Vagina (tissue), 2 donors: ENCODE data around the gene MAP1LC3B. TPM values are rescaled to one million over a fixed set of nuclear protein-coding genes. Genes with fewer than 3 reads are reported as not detected.

ENCODE experiments used
- DNase-seq, 2 donors: peaks; one replicate each; pipeline ENCODE4 v3.0.0-alpha.2; 2017; ENCODE audit errors: extremely low spot score in 2 of 2
- H3K27ac ChIP-seq: fragments of 200-600 bp; sonication (generic); one replicate; pipeline ENCODE4 v1.5.1; 2019
- H3K27me3 ChIP-seq: fragments of 200-600 bp; sonication (generic); one replicate; pipeline ENCODE4 v1.5.1; 2019
- H3K36me3 ChIP-seq, 2 donors: fragments of 200-600 bp; sonication (generic); one replicate each; pipeline ENCODE4 v1.5.1; 2017 to 2019
- H3K4me1 ChIP-seq: fragments of 200-600 bp; sonication (generic); one replicate; pipeline ENCODE4 v1.5.1; 2019
- H3K4me3 ChIP-seq, 2 donors: fragments of 200-600 bp; sonication (generic); 1 replicate in 1 of 2; 2 replicates in 1 of 2; pipeline ENCODE4 v1.5.1; 2016 to 2019
- H3K9me3 ChIP-seq: fragments of 200-600 bp; sonication (generic); one replicate; pipeline ENCODE4 v1.5.1; 2019
- POLR2A ChIP-seq, 2 donors: fragments of 450-650 bp; IDR thresholded peaks; one replicate each; pipeline ENCODE4 v1.6.1; 2017; ENCODE audit warnings: antibody characterized with exemption in 2 of 2, mild to moderate bottlenecking in 2 of 2, moderate library complexity in 2 of 2
- POLR2AphosphoS5 ChIP-seq, 2 donors: sonication (generic); formaldehyde crosslinking; IDR thresholded peaks; one replicate each; pipeline ENCODE4 v1.9.0; 2017; ENCODE audit warnings: antibody characterized with exemption in 2 of 2, mild to moderate bottlenecking in 2 of 2, low read depth in 1 of 2; ENCODE audit not compliant: insufficient read depth in 1 of 2
- intact Hi-C: fragments of 100-400 bp; cut with DNase I; formaldehyde crosslinking; loops from one replicate; pipeline ENCODE4 v1.15.1; 2023
- total RNA-seq: library from RNA; depleted of rRNA; stranded (reverse); fragments of >200 nt; gene quantifications from one replicate; pipeline ENCODE4 v1.2.3, GENCODE V29; 2016
- TF ChIP-seq, protein P1 (sequence below), 3 experiments: fragments of 450-650 bp in 2 of 3; fragments of 200-600 bp in 1 of 3; sonication (generic) in 1 of 3; IDR thresholded peaks; one replicate each; pipeline ENCODE4 v1.5.1; 2017 to 2019; ENCODE audit warnings: antibody characterized with exemption in 3 of 3, mild to moderate bottlenecking in 2 of 3, moderate library complexity in 2 of 3

Gene MAP1LC3B
- 44.9 TPM for total RNA-seq

DNA sequence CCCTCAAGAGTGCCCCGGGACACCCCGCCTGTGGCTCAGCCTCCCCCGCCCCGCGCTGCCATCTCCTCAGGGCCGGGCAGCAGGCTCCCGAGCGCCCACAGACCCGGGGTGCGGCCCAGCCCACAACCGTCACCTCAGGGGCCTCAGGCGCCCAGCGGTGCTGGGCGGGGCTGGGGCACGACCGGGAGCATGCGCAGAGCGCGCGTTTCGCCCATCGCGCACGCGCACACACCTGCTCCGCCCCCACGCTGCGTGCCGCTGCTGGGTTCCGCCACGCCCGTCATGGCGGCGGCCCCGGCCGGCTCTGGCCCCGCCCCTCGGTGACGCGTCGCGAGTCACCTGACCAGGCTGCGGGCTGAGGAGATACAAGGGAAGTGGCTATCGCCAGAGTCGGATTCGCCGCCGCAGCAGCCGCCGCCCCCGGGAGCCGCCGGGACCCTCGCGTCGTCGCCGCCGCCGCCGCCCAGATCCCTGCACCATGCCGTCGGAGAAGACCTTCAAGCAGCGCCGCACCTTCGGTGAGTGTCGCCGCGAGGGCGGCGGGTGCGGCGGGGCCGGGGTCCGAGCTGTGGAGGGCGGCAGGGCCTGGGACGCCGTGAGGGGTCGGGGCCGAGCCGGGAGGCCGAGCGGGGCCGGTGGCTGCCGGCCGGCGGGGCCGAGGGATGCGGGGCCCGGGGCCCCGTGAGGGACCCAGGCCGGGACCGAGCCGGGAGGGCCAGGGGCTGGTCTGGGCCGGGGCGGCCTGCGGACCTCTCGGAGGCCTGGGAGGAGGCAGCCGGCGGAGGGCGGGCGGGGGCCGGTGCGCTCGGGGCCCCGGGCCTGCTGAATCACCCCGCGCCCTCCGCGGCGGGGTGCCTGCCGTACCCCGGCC lies at the start of gene MAP1LC3B:
MAP1LC3B (plus strand) TSS at position 387 of the 871 bp plus-strand sequence; CDS start at position 479, 92 bp downstream.
- Histone ChIP-seq H3K4me1 (peaks cover 59% of the 10 kb centered on the region), H3K9me3 (no peaks in the 10 kb centered on the region), H3K27ac (peak within 1 kb of the TSS; percentile 100), H3K36me3 (no peaks in the 10 kb centered on the region), H3K4me3 (peak within 1 kb of the TSS; percentile 63 to 98), H3K27me3 (no peaks in the 10 kb centered on the region)
- peak; percentile 58 to 93 for TF ChIP-seq POLR2A (IDR thresholded peaks at IDR 0.05)
- TF ChIP-seq, protein P1, sequence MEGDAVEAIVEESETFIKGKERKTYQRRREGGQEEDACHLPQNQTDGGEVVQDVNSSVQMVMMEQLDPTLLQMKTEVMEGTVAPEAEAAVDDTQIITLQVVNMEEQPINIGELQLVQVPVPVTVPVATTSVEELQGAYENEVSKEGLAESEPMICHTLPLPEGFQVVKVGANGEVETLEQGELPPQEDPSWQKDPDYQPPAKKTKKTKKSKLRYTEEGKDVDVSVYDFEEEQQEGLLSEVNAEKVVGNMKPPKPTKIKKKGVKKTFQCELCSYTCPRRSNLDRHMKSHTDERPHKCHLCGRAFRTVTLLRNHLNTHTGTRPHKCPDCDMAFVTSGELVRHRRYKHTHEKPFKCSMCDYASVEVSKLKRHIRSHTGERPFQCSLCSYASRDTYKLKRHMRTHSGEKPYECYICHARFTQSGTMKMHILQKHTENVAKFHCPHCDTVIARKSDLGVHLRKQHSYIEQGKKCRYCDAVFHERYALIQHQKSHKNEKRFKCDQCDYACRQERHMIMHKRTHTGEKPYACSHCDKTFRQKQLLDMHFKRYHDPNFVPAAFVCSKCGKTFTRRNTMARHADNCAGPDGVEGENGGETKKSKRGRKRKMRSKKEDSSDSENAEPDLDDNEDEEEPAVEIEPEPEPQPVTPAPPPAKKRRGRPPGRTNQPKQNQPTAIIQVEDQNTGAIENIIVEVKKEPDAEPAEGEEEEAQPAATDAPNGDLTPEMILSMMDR (IDR thresholded peaks at IDR 0.05): no peak
- TF ChIP-seq POLR2AphosphoS5 (IDR thresholded peaks at IDR 0.05; ENCODE audit: insufficient read depth in 1 of 2, low read depth in 1 of 2): peak; percentile 67 to 98
- DNase-seq: peak in 1 of 2 donors; percentile 98
- intact Hi-C loops: loop anchor here (1.0 kb wide), 1 partner anchor 75 kb away; the partner anchor contains the start of gene C16orf95

DNA sequence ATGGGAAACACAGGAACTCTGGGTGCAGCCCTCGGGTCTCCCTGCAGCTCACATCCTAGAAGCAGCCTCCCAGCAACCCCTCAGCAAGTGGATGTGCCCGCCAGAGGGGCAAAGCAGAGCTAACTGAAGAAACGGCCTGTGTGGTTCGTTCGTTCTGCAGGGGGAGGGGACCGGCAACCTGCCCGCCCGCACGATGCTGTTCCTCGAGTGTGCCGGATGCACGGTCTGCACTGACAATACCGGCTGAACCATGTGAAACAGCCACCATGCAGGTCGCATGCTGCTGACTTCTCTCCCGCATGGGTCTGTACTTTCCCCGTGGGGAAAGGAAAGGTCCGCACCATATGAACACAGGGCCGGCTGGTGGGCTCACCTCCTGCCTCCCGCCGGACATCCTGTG lies 49.6 kb upstream of the MAP1LC3B start:
- peaks cover 0 to 57% of the 10 kb centered on the region in 2 donors for H3K36me3 ChIP-seq

DNA sequence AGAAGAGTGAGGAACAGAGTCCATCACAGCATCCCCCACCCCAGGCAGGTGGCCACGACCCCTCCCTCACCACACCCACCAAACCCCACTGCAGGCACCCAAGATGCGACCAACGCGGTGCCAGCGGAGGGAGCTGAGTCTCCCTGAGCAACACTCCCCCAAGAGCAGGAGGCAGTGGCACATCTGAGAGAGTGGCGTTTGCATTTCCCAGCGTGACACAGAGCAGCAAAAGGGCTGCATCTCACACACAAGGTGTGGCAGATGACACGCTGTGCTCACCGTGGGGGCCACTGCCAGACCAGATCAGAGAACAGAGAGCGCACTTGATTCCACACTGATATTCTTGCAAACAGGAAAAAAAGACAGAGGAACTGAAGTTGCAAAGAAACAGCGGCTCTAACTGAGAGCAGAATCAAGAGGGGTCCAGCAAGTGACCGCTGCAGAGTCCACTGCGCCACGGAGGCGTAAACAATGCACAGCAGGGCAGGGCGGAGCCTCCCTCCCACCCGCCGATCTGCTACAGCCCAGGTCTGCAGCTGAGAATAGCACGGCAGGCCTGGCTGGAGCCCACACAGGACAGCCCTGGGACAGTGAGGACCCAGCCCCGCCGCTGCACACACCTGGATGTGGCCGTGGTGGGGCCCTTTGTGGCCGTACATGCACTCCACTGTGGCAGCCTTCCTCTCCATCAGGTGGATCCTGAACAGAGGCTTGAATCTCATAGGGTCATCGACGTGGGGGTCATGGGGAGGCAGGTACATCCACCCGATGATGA lies 49.0 kb upstream of the MAP1LC3B start:
- H3K9me3 ChIP-seq: no peaks in the 10 kb centered on the region
- H3K27me3 ChIP-seq: no peaks in the 10 kb centered on the region
- no peak for DNase-seq
- peaks cover 16% of the 10 kb centered on the region for H3K4me1 ChIP-seq
- intact Hi-C loops: no loop called here
- H3K27ac ChIP-seq: no peak overlapping the region
- no peak for TF ChIP-seq POLR2AphosphoS5 (IDR thresholded peaks at IDR 0.05; ENCODE audit: insufficient read depth in 1 of 2, low read depth in 1 of 2)
- peaks cover 0 to 57% of the 10 kb centered on the region in 2 donors for H3K36me3 ChIP-seq
- no peak overlapping the region for H3K4me3 ChIP-seq

More for the DNA sequence above, 49.6 kb upstream of the MAP1LC3B start:
- Histone ChIP-seq H3K27me3 (no peaks in the 10 kb centered on the region), H3K4me1 (peaks cover 12% of the 10 kb centered on the region), H3K4me3 (no peak overlapping the region), H3K27ac (no peak overlapping the region), H3K9me3 (no peaks in the 10 kb centered on the region)
- intact Hi-C loops: no loop called here
- no peak for DNase-seq
- TF ChIP-seq POLR2AphosphoS5 (IDR thresholded peaks at IDR 0.05; ENCODE audit: insufficient read depth in 1 of 2, low read depth in 1 of 2) (no peak), POLR2A (IDR thresholded peaks at IDR 0.05) (no peak)
- TF ChIP-seq, protein P1 (IDR thresholded peaks at IDR 0.05): no peak

DNA sequence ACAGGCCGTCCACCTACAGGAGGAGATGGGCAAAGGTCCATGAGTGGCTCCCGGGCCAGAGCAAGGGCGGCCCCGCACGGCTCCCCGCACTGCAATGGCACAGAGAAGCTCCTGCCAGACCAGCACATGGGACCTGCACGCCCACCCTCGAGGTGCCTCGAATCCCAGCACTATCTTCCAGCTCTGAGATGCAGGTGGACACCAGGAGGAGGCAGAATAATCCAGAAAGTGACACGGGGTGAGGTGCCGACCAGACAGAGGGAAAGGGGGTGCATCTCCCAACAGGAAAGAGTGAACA lies 48.4 kb upstream of the MAP1LC3B start:
- Histone ChIP-seq H3K36me3 (peaks cover 0 to 58% of the 10 kb centered on the region in 2 donors), H3K4me1 (peaks cover 16% of the 10 kb centered on the region), H3K9me3 (no peaks in the 10 kb centered on the region), H3K4me3 (no peak overlapping the region), H3K27ac (no peak overlapping the region), H3K27me3 (no peaks in the 10 kb centered on the region)
- no peak for DNase-seq
- no peak for TF ChIP-seq POLR2AphosphoS5 (IDR thresholded peaks at IDR 0.05; ENCODE audit: insufficient read depth in 1 of 2, low read depth in 1 of 2)
- TF ChIP-seq, protein P1 (IDR thresholded peaks at IDR 0.05): no peak
- TF ChIP-seq POLR2A (IDR thresholded peaks at IDR 0.05): no peak
- intact Hi-C loops: no loop called here

DNA sequence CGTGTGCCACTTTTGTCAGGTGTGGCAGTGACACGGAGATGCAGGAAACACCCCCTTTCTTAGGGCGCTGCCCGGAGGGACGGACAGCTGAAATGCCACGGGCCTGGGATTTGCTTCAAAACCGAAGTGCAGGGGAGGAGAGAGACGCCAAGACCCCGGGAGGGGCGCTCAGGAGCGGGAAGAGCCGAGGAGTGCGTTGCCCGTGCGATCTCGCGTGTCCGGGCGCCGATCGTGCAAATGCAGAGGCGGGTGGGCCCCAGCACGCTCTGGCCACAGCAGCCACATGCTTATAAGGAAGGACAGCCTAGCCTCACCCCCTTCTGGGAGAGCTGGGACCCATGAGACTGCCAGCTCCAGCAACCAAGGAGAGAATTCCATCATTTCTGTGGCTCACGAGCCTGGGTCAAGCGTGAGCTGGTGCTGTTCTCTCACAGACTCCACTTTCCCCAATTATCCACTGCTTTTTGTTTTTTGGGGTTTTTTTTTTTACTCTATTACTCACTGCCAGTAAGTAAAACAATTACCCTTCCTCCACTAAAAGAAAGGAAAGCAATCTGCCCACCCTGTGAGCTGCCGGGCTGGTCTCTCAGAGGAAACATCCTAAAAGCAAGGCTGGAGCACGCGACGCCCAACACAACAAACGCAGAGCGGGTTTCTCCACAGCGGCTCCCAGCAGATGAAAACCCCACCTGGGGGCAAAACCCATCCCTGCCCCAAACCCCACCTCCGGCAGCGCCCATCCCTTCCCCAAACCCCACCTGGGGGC lies 47.8 kb upstream of the MAP1LC3B start:
- no peak for TF ChIP-seq POLR2A (IDR thresholded peaks at IDR 0.05)
- TF ChIP-seq, protein P1 (IDR thresholded peaks at IDR 0.05): no peak
- no peak for TF ChIP-seq POLR2AphosphoS5 (IDR thresholded peaks at IDR 0.05; ENCODE audit: insufficient read depth in 1 of 2, low read depth in 1 of 2)
- Histone ChIP-seq H3K27me3 (no peaks in the 10 kb centered on the region), H3K4me3 (no peak overlapping the region), H3K4me1 (peaks cover 16% of the 10 kb centered on the region), H3K9me3 (no peaks in the 10 kb centered on the region), H3K27ac (peak overlapping the region; percentile 67), H3K36me3 (peaks cover 0 to 58% of the 10 kb centered on the region in 2 donors)
- intact Hi-C loops: no loop called here
- no peak for DNase-seq
